GM19043 (cell line): Measurements from ENCODE around the gene DPEP2.

Source experiments
- ATAC-seq: cut with Tn5 transposase; IDR thresholded peaks from one replicate; pipeline ENCODE4 v1.9.1; 2021; ENCODE audit warnings: low read depth; ENCODE audit not compliant: unreplicated experiment

DPEP2 gene

GRCh38 chr16:67959536-67960329 is 39.6 kb downstream of the DPEP2 start:
- ATAC-seq: no peak

GRCh38 chr16:67957622-67958021 is 41.7 kb downstream of the DPEP2 start:
- ATAC-seq: no peak

- no peak for ATAC-seq
Observed at GRCh38 chr16:67954421-67955196, 44.7 kb downstream of the DPEP2 start.

GRCh38 chr16:67953641-67954375 is 45.5 kb downstream of the DPEP2 start:
- ATAC-seq: no peak

- ATAC-seq: no peak
Observed at GRCh38 chr16:67951485-67951884, 47.8 kb downstream of the DPEP2 start.

GRCh38 chr16:67950335-67950843 is 48.9 kb downstream of the DPEP2 start:
- no peak for ATAC-seq

GRCh38 chr16:67949645-67950044 is 49.6 kb downstream of the DPEP2 start:
- ATAC-seq: no peak

- ATAC-seq: no peak
Observed at GRCh38 chr16:67948015-67948414, 51.3 kb downstream of the DPEP2 start.

GRCh38 chr16:67946966-67947558 is 52.2 kb downstream of the DPEP2 start:
- ATAC-seq: no peak

GRCh38 chr16:67946128-67946569 is 53.1 kb downstream of the DPEP2 start:
- ATAC-seq: no peak

- ATAC-seq: no peak
Observed at GRCh38 chr16:67945392-67945933, 53.8 kb downstream of the DPEP2 start.

- ATAC-seq: no peak
Observed at GRCh38 chr16:67944690-67945391, 54.4 kb downstream of the DPEP2 start.

- no peak for ATAC-seq
Observed at GRCh38 chr16:67943619-67944504, 55.4 kb downstream of the DPEP2 start, which contains the start of gene LCAT. Gene LCAT, minus strand, starts transcription at chr16:67944120. Its CDS starts 19 bp downstream, at chr16:67944101.

- no peak for ATAC-seq
Observed at GRCh38 chr16:67943256-67943618, 56.0 kb downstream of the DPEP2 start.

GRCh38 chr16:67942510-67943255 is 56.6 kb downstream of the DPEP2 start:
- no peak for ATAC-seq

GRCh38 chr16:67942200-67942509 is 57.1 kb downstream of the DPEP2 start:
- ATAC-seq: no peak

GRCh38 chr16:67941469-67942199 is 57.6 kb downstream of the DPEP2 start:
- no peak for ATAC-seq
